Gastrocnemius medialis (tissue), 4 donors: ENCODE data around the gene CENPL. TPM values are rescaled to one million over a fixed set of nuclear protein-coding genes. Genes with fewer than 3 reads are reported as not detected.

Experiments
- ATAC-seq, 2 donors: fragments of 150-250 bp; one replicate each; pipeline ENCODE4 v1.9.1; 2016
- DNase-seq, 2 donors: peaks; one replicate each; pipeline ENCODE4 v3.0.0-alpha.2; 2019
- H3K27ac ChIP-seq, 4 donors: fragments of 200-600 bp; sonication (generic); 1 replicate in 1 of 4; 2 replicates in 3 of 4; pipeline ENCODE4 v1.5.1; 2016 to 2018; ENCODE audit warnings: mild to moderate bottlenecking in 2 of 4, moderate library complexity in 1 of 4
- H3K27me3 ChIP-seq, 3 donors: fragments of 200-600 bp; sonication (generic) in 2 of 3; 1 replicate in 1 of 3; 2 replicates in 2 of 3; pipeline versions ENCODE4 v1.5.1 to v1.6.0; 2016 to 2019; ENCODE audit warnings: mild to moderate bottlenecking in 1 of 3, moderate library complexity in 1 of 3
- H3K36me3 ChIP-seq, 2 donors: fragments of 200-600 bp; sonication (generic) in 1 of 2; one replicate each; pipeline ENCODE4 v1.5.1; 2017 to 2018
- H3K4me1 ChIP-seq, 2 donors: fragments of 200-600 bp; sonication (generic) in 1 of 2; one replicate each; pipeline ENCODE4 v1.5.1; 2016 to 2017; ENCODE audit warnings: mild to moderate bottlenecking in 2 of 2
- H3K4me3 ChIP-seq, 4 donors: fragments of 200-600 bp; sonication (generic) in 3 of 4; 1 replicate in 1 of 4; 2 replicates in 3 of 4; pipeline ENCODE4 v1.5.1; 2016 to 2019; ENCODE audit warnings: mild to moderate bottlenecking in 2 of 4
- H3K9me3 ChIP-seq, 3 donors: fragments of 200-600 bp; sonication (generic) in 2 of 3; 1 replicate in 1 of 3; 2 replicates in 2 of 3; pipeline ENCODE4 v1.5.1; 2016 to 2019
- CTCF ChIP-seq, 5 experiments: fragments of 450-650 bp in 3 of 5; fragments of 200-600 bp in 2 of 5; sonication (generic) in 2 of 5; IDR thresholded peaks in 4 of 5; conservative IDR thresholded peaks in 1 of 5; 1 replicate in 4 of 5; 2 replicates in 1 of 5; pipeline ENCODE4 v1.5.1; 2016 to 2019; ENCODE audit warnings: antibody characterized with exemption in 5 of 5, mild to moderate bottlenecking in 3 of 5, moderate library complexity in 3 of 5
- POLR2A ChIP-seq, 2 donors: fragments of 450-650 bp; IDR thresholded peaks; one replicate each; pipeline ENCODE4 v1.6.1; 2017; ENCODE audit warnings: antibody characterized with exemption in 2 of 2, mild to moderate bottlenecking in 2 of 2, moderate library complexity in 2 of 2
- in situ Hi-C, 4 donors: fragments of 200-750 bp; cut with MboI; loops; one replicate each; pipeline versions ENCODE4 v1.15.0 to v1.8.0; 2017; ENCODE audit warnings: low sequenced_read_pairs in 4 of 4
- intact Hi-C: fragments of 100-400 bp; cut with DNase I; formaldehyde crosslinking; loops from one replicate; pipeline ENCODE4 v1.15.1; 2023; ENCODE audit warnings: low total_unique reads
- total RNA-seq, 4 donors: library from RNA; depleted of rRNA; stranded (reverse); fragments of >200 nt; gene quantifications; one replicate each; pipeline versions ENCODE4 v1.1.0 to v1.2.3, GENCODE V29; 2016

CENPL gene
- total RNA-seq, 4 donors from 2014 or later, result 1.1 to 5.0 (median 3.4) TPM

GRCh38 chr1:173798078-173798477 lies 26.6 kb downstream of the CENPL start:
- H3K36me3 ChIP-seq, result peaks cover 0 to 13% of the 10 kb centered on the region in 2 donors
- H3K27me3 ChIP-seq, result no peaks in the 10 kb centered on the region
- no peaks in the 10 kb centered on the region for H3K9me3 ChIP-seq
- no peak for DNase-seq
- H3K4me3 ChIP-seq, result no peak overlapping the region
- no peak overlapping the region for H3K27ac ChIP-seq
- ATAC-seq, result no peak
- intact Hi-C loops (no loop called here), in situ Hi-C loops (no loop called here)
- no peaks in the 10 kb centered on the region for H3K4me1 ChIP-seq
- TF ChIP-seq CTCF (IDR thresholded peaks at IDR 0.05 in 4 of 5, conservative IDR thresholded peaks at IDR 0.05 in 1 of 5) (no peak), POLR2A (IDR thresholded peaks at IDR 0.05) (no peak)

GRCh38 chr1:173789841-173790240 lies 34.8 kb downstream of the CENPL start:
- Histone ChIP-seq H3K4me3 (no peak overlapping the region), H3K36me3 (peaks cover 0 to 30% of the 10 kb centered on the region in 2 donors), H3K4me1 (no peaks in the 10 kb centered on the region), H3K27me3 (no peaks in the 10 kb centered on the region), H3K27ac (no peak overlapping the region), H3K9me3 (no peaks in the 10 kb centered on the region)
- ATAC-seq (no peak), DNase-seq (no peak)
- in situ Hi-C loops (no loop called here), intact Hi-C loops (no loop called here)
- TF ChIP-seq CTCF (IDR thresholded peaks at IDR 0.05 in 4 of 5, conservative IDR thresholded peaks at IDR 0.05 in 1 of 5) (no peak), POLR2A (IDR thresholded peaks at IDR 0.05) (no peak)

GRCh38 chr1:173784997-173785396 lies 39.7 kb downstream of the CENPL start:
- peaks cover 0 to 67% of the 10 kb centered on the region in 2 donors for H3K36me3 ChIP-seq
- intact Hi-C loops, result no loop called here
- ATAC-seq (no peak), DNase-seq (no peak)
- no peaks in the 10 kb centered on the region for H3K4me1 ChIP-seq
- no peaks in the 10 kb centered on the region for H3K27me3 ChIP-seq
- in situ Hi-C loops, result no loop called here
- H3K4me3 ChIP-seq, result no peak overlapping the region
- no peaks in the 10 kb centered on the region for H3K9me3 ChIP-seq
- TF ChIP-seq POLR2A (IDR thresholded peaks at IDR 0.05) (no peak), CTCF (IDR thresholded peaks at IDR 0.05 in 4 of 5, conservative IDR thresholded peaks at IDR 0.05 in 1 of 5) (no peak)
- H3K27ac ChIP-seq, result no peak overlapping the region

- no peak overlapping the region for H3K27ac ChIP-seq
- TF ChIP-seq CTCF (IDR thresholded peaks at IDR 0.05 in 4 of 5, conservative IDR thresholded peaks at IDR 0.05 in 1 of 5) (no peak), POLR2A (IDR thresholded peaks at IDR 0.05) (no peak)
- in situ Hi-C loops (no loop called here), intact Hi-C loops (no loop called here)
- DNase-seq (no peak), ATAC-seq (no peak)
- H3K27me3 ChIP-seq, result no peaks in the 10 kb centered on the region
- no peaks in the 10 kb centered on the region for H3K9me3 ChIP-seq
- H3K4me1 ChIP-seq, result no peaks in the 10 kb centered on the region
- H3K36me3 ChIP-seq, result peaks cover 3 to 69% of the 10 kb centered on the region in 2 donors
- H3K4me3 ChIP-seq, result no peak overlapping the region
Observed at GRCh38 chr1:173779936-173780335, 44.7 kb downstream of the CENPL start.

GRCh38 chr1:173775578-173776226 lies 49.0 kb downstream of the CENPL start:
- in situ Hi-C loops, result no loop called here
- Histone ChIP-seq H3K4me1 (no peaks in the 10 kb centered on the region), H3K36me3 (peaks cover 3 to 34% of the 10 kb centered on the region in 2 donors), H3K27me3 (no peaks in the 10 kb centered on the region), H3K27ac (no peak overlapping the region), H3K4me3 (no peak overlapping the region), H3K9me3 (no peaks in the 10 kb centered on the region)
- TF ChIP-seq POLR2A (IDR thresholded peaks at IDR 0.05) (no peak), CTCF (IDR thresholded peaks at IDR 0.05 in 4 of 5, conservative IDR thresholded peaks at IDR 0.05 in 1 of 5) (no peak)
- DNase-seq, result no peak
- ATAC-seq, result no peak
- intact Hi-C loops, result no loop called here
